ENCODE results near the gene TEX26. TPM values are rescaled to one million over a fixed set of nuclear protein-coding genes. Genes with fewer than 3 reads are reported as not detected.

Gene TEX26
- total RNA-seq, 1 donor from 2014 or later, result not detected

DNA sequence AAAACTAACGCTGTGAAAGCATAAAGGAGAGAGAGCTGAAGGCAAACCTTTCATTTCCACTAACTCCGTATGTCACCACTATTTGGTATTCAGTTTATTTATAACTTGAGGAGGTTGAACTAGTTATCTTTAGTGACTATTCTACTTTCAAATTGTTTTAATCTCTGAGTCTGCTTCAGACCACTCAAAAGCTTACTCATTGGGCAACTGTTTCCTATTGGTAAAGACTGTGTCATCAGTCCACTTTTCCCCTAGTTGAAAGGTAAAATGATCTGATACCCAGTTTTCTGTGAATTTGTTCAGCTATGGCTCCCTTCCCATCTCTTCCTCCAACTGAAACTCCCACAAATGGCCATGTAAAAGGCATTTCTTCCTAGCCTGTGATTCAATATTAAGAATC, 39.1 kb downstream of the TEX26 start:
- intact Hi-C loops (cut with DNase I), result no loop called here
- DNase-seq (ENCODE audit: low spot score), result no peak

DNA sequence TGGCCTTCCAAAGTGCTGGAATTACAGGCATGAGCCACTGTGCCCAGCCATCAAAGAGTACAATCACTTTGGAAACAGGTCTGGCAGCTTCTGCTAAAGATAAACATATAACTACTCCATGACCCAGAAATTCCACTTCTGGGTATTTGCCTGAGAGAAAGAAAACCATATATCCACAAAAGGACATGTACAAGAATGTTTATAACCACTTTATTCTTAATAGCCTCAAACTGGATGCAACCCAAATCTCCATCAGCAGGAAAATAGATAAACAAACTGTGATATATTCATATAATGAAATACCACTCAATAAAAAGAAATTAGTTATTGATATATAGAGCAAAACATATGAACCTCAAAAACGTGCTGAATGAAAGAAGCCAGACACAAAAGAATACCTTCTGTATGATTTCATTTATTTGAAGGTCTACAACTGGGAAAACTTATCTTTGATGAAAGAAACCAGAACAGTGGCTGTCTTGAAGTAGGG, 40.5 kb downstream of the TEX26 start:
- intact Hi-C loops (cut with DNase I), result no loop called here
- no peak for DNase-seq (ENCODE audit: low spot score)

DNA sequence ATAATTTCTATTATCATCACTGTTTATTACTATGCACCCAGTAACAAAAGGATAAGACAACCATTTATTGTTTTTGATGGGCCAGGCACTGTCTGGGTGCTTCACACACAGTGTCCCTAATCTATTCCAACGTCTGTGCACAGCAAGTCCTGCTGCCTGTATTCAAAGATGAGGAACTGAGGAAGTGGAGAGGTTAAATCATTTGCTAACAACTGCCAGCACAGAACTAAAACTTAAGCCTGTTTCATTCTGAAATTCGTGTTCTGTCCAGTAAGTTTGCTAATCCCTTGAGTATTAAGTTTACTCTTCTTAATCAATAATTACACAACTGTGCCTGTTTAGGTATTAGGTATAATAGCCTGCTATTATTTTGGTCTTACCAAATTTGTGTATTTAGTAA, 41.9 kb downstream of the TEX26 start:
- intact Hi-C loops (cut with DNase I), result no loop called here
- no peak for DNase-seq (ENCODE audit: low spot score)

DNA sequence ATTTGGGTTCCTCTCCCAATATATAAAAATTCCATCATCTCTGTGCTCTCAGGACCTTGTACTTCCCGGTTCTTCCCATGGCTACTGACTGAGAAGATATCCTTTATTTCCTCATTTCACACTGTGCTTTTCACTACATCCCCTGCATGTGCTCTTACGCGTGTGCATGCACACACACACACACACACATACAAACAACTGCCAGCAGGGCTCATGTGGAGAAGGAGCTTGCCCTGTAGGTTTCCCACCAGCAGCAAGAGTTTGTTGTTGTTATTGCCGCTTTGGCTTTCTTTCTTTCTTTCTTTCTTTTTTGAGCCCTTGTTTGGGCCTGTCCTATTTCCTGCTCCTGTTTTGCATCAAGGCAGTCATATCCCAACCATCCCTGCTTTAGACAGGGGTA, 43.6 kb downstream of the TEX26 start:
- DNase-seq (ENCODE audit: low spot score), result no peak
- intact Hi-C loops (cut with DNase I), result no loop called here

DNA sequence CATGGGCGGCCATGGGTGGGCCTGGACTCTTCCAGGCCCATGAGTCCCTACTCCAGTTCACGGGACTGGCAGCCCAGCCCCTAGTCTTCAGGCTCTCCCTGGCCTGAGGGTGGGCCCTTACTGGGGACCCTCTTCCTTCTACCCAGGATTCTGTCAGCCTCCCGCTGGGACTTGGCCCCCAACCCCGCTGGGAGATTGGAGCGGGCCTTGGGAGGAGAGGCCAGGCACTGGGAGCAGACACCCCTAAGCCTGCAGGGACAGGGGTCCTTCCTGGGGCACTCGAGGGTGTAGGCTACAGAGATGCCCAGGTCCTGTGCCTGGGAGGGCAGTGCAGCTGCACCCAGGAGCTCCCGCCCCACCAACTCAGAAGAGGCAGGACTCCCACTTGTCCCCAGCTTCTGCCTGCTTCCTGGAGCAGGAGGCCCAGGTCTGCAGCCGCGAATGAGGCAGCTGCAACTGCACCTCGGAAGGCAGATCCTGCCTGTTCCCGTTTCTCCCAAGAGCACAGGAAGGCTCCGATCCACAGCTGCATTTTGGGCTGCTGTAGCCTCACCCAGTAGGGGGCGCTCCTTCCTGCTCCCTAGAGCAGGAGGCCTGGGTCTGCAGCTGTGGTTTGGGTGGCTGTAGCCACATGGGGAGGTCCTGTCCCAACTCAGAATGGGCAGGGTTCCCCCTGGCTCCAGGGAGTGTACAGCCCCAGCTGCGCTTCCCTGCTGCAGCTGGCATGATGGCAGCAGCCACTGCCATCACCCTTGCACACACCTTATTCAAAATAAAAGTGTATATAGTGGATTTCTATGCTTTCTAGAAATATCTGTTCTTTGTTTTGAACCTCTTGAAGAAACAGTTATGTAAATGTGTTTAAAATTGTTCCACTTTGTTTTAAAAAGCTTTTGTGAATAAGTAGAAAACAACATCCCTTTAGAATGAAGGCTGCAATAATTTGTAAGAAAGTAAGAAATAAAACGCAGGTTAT, 46.8 kb downstream of the TEX26 start:
- no peak for DNase-seq (ENCODE audit: low spot score)
- intact Hi-C loops (cut with DNase I), result no loop called here

DNA sequence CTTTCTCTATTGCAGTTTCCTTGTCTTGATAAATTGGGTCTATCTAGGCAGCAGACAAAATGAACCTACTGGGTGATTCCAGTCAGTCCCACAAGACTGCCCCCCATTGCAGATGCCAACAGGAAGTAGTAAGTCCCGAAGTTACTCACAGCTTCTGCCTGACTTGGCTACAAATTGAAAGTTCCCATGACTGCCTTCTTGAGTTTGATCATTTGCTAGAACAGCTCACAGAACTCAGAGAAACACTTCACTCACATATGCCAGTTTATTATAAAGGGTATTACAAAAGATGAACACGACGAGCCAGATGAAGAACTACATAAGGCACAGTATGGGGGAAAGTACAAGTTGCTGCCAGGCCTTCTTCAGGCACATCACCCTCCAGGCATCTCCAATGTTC, 50.0 kb downstream of the TEX26 start:
- DNase-seq (ENCODE audit: low spot score), result no peak
- intact Hi-C loops (cut with DNase I), result no loop called here

DNA sequence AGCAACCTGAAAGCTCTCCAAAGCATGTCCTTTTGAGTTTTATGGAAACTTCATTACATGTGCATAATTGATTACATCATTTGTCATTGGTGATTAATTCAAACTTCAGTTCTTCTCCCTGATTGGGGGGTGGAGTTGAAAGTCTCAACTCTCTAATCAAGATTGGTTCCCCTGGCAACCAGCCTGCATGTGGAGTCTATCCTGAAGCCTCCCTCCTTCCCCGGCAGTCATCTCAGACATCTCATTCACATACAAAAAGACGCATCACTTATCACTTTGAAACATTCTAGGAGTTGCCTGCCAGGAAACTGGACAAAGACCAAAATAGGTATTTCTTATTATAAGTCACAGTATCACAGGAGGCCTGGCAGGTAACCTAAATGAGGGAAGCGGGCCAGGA, 50.5 kb downstream of the TEX26 start:
- no peak for DNase-seq (ENCODE audit: low spot score)
- intact Hi-C loops (cut with DNase I), result no loop called here

DNA sequence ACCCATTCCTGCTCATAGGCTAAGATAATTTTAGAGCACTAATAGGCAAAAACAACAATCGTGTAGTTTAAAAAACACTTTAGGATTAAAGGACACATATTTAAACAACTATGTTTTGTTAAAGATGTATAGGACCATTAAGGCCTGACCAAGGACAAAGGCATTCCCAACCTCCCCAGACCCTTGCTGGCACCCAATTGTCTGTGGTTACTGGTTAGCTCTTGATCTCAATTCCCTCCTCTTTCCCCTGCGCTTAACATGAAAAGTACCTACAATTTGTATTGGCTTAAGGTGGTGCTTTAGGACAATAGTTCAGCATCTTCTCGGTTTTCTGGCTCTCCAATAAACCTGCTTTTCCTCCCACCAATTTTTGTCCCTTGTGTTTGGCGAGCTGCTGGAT, 51.0 kb downstream of the TEX26 start:
- no peak for DNase-seq (ENCODE audit: low spot score)
- intact Hi-C loops (cut with DNase I), result no loop called here

DNA sequence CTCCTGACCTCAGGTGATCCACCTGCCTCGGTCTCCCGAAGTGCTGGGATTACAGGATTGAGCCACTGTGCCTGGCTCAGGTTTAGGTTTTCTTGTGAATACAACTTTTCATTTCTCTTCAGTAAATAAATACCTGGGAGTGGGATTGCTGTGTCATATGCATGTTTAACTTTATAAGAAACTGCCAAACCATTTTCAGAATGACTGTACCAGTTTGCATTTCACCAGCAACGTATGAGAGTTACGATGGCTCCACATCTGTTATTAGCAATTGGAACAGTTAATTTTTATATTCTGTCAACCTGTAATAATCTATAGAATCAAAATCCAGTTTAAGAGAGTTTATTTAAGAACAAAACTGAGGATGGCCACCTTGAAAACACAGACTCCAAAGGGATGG, 52.2 kb downstream of the TEX26 start:
- no peak for DNase-seq (ENCODE audit: low spot score)
- intact Hi-C loops (cut with DNase I), result no loop called here

DNA sequence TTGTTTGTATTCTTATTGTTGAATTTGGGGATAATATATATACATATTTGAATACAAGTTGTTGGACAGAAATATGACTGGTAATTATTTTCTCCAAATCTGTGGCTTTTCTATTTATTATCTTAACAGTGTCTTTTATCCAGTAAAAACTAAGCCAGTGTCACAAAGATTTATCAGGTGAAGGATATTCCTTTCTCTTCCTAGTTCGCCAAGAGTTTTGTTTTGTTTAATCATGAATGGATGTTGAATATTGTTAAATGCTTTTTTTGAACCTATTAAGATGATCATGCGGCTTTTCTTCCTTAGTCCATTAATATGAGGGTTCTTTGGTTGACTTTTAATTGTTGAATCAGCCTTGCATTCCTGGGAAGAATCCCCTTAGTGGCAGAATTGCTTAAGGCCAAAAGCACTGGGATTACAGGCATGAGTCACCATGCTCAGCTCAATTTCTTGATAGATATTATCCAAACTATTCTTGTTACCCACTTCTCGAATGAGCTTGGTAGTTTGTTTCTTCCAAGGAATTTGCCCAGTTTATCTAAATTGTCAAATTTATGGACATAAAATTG, 53.3 kb downstream of the TEX26 start:
- intact Hi-C loops (cut with DNase I), result no loop called here
- DNase-seq (ENCODE audit: low spot score), result no peak

DNA sequence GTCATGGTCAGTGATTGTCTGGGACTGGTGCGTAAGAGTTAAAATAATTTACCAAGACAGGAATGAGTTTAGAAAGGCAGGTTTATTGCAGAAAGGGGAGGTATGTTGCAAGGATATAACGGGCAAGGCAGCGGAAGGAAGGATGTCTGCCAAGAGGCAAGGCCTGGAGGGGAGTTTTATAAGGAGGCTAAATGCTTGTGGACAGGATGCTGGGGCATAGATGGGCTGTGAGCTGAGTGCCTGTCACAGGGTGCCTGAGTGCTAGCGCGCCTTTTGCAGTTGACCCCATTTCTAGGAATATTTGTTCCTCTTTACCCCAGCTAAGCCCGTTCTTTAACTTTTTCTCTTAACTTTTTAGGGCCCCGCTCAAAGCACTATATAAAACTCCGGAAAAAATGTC, 58.7 kb downstream of the TEX26 start:
- DNase-seq (ENCODE audit: low spot score), result no peak
- intact Hi-C loops (cut with DNase I), result no loop called here

DNA sequence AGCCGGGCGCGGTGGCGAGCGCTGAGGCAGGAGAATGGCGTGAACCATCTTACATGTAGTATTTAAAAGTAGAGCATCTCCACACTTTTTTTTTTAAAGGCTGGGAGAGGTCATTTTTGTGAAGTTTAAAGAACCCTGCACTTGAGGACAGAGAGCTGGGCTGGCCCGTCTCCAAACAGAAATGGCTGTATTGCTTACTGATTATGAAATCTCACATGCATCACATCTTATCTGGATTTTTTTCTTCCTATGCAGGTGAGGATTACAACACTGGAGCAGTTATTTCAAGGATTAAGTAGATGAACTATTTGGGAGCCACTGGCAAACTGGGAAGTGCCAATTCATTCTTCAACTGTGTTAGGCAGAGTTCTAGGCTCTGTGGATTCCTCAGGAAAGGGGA, 59.5 kb downstream of the TEX26 start:
- no peak for DNase-seq (ENCODE audit: low spot score)
- intact Hi-C loops (cut with DNase I), result no loop called here

DNA sequence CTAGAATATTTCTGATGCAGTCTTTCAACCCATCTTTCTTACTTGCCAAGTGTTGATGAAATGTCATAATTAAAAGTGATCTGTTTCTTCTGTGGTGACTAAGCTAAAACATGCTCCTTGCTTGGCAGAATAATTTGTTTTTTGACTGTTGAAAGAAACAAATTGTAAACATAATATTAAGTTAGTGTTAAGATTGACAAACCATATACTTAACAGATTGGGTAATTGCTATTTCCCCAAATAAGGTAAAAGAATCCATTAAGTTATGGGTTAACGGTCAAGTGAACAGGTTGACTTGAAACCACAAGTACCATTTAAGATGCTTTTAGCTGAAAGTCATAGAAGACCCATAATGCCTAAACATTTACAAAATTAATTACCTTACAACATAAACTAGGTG, 62.9 kb downstream of the TEX26 start:
- intact Hi-C loops (cut with DNase I), result no loop called here
- DNase-seq (ENCODE audit: low spot score), result no peak

DNA sequence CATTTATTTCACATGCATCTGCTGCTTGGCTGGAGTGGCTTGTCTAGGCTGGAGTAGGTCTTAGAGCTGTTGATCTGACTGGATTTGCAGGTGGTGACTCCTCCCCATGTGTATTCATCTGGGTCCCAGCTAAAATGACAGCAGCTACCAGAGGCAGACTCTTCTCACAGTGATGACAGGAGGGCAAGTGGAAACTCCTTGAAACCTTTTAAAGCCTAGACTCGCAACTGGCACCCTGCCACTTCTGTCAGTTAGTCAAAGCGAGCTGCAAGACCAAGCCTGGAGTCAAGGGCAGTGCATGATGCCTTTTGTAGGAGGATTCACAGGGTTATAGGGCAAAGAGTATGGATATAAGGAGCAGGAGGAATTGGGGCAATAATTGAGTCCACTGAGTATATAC, 65.2 kb downstream of the TEX26 start:
- no peak for DNase-seq (ENCODE audit: low spot score)
- intact Hi-C loops (cut with DNase I), result no loop called here

DNA sequence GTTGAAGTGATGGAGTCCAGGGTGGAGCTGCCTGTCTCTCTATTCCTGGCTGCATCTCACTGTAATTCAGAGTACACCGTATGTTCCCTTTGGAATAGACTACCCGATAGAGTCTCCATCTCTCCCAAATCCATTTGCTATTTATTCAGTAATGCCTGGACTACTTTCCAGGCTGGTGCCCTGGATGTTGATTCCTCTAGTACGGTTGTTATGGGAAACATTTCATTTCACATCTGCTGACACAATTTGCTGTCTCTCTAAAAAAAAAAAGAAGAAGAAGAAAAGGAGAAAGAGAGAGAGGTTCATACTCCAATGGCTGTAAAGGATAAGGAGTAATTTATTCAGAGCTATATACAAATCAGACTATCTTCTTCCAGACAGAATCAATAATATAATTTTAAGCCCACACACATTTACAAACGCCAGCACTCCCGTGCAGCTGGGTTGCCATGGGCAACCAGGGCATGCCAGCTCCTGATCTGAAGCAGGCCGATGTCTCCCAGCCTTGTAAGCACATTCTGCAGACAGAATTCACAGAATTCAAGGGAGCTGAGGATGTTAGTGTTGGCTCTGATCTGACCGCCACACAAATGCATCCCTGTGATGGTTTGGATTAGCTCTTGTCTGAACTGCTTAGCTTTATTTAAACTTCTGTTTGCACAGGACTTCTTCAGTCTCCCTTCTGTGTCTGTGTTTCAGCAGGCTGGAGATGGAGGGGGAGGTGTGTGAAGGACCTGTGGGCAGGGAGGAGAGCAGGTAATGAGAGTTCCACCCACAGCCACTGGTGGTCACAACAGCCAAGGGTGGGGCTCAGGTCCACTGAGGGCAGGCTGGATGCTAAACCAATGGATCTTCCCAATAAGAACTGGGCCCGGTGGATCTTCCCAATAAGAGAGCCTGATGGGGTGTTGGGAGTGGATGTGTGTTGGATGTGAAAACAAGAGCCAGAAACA, 66.0 kb downstream of the TEX26 start:
- intact Hi-C loops (cut with DNase I), result no loop called here
- no peak for DNase-seq (ENCODE audit: low spot score)

DNA sequence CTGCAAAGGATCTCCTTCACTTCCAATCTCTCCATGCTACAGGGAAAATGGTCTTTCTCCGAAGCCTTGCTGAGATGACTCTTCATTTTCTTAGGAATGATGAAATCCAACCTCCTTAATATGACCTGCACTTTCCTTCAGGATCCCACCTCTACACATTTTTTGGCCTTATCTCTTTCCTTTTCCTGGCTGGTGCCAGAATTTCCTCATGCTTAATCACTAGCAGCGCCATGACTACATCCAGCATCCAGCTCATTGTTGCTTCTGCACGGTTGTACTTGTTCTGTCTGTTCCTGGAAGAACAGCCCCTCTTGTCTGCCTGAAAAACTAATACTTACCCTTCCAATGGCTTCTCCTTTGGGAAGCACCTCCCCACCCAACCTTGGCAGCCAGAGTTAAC, 68.4 kb downstream of the TEX26 start:
- no peak for DNase-seq (ENCODE audit: low spot score)
- intact Hi-C loops (cut with DNase I), result no loop called here

DNA sequence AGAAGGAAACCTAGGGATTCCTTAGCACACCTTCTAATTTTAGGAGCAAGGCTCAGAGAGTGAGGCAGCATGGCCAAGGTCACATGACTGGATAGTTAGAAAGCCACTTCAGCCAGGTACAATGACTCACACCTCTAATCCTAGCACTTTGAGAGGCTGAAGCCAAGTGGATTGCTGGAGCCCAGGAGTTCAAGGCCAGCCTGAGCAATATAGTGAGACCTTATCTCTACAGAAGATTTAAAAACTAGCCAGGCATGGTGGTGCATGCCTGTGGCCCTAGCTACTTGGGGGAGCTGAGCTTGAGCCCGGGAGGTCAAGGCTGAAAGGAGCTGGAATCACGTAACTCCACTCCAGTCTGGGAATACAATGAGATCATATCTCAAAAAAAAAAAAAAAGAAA, 69.2 kb downstream of the TEX26 start:
- intact Hi-C loops (cut with DNase I), result no loop called here
- no peak for DNase-seq (ENCODE audit: low spot score)

DNA sequence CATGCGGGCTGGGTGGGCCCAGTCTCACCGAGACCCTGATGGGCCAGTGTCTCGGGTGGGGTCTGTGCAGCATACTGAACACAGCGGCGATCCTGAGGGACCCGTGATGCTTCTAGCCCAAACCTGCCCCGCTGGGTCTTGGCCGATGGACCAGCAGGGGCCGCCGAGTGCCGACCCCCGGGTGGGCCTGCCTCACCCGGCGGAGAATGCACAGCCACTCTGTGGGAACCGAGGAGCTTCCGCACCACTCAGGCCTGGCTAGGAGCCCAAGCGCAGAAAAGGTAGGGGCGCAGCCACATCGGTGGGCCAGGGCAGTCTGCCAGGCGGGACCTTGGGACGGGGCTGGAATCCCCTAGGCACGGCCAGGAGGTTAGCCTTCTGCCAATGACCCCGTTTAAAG, 72.6 kb downstream of the TEX26 start:
- intact Hi-C loops (cut with DNase I), result no loop called here
- no peak for DNase-seq (ENCODE audit: low spot score)

DNA sequence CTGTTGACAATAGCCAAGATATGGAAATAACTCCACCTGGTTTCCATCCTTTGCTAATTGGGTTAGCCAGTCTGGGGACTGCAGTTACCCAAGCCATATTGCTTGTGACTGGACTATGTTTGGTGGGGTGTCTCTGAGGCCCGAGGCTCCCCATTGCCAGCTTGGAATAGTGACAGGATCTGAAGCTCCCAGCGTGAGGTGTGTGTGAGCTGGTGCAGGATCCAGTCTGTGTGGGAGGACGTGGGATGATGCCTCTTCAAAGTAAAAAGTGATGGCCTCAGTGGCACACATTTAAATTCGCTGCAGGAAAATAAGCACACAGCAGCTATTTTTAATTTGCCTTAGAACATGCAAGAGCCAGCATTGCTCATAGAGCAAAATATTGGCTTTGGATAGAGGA, 75.0 kb downstream of the TEX26 start:
- intact Hi-C loops (cut with DNase I), result no loop called here
- DNase-seq (ENCODE audit: low spot score), result no peak

Data from cardiac septum (tissue), 1 donor.